Measurements from ENCODE around the gene POLA1.

POLA1 gene

GRCh38 chrX:24899391-24899790 is 205.7 kb downstream of the POLA1 start:
- no peak overlapping the region for H3K4me3 ChIP-seq (replicated peaks; ENCODE audit: insufficient read depth, low read length)
- no peak overlapping the region for H3K27ac ChIP-seq (replicated peaks)
- H3K27me3 ChIP-seq (ENCODE audit: insufficient read depth, poor library complexity, severe bottlenecking) = no peaks in the 10 kb centered on the region
- DNase-seq (ENCODE audit: low read depth in 1 of 2, low spot score in 1 of 2) = no peak
- no peak for TF ChIP-seq GABPA (IDR thresholded peaks at IDR 0.05; ENCODE audit: low read depth)
- no peak for TF ChIP-seq REST (IDR thresholded peaks at IDR 0.05; ENCODE audit: insufficient replicate concordance, low read depth)
- no peak for TF ChIP-seq POLR2AphosphoS5 (IDR thresholded peaks at IDR 0.05; ENCODE audit: low read depth)
- TF ChIP-seq CTCF (IDR thresholded peaks at IDR 0.05; ENCODE audit: insufficient read depth, low read length) = no peak
- no peak for TF ChIP-seq SPI1 (IDR thresholded peaks at IDR 0.05; ENCODE audit: borderline replicate concordance, low read depth)

GRCh38 chrX:24900234-24900633 is 206.5 kb downstream of the POLA1 start:
- H3K4me3 ChIP-seq (replicated peaks; ENCODE audit: insufficient read depth, low read length) = no peak overlapping the region
- TF ChIP-seq GABPA (IDR thresholded peaks at IDR 0.05; ENCODE audit: low read depth) (no peak), CTCF (IDR thresholded peaks at IDR 0.05; ENCODE audit: insufficient read depth, low read length) (no peak), SPI1 (IDR thresholded peaks at IDR 0.05; ENCODE audit: borderline replicate concordance, low read depth) (no peak), POLR2AphosphoS5 (IDR thresholded peaks at IDR 0.05; ENCODE audit: low read depth) (no peak)

GRCh38 chrX:24902806-24903205 is 209.1 kb downstream of the POLA1 start:
- Histone ChIP-seq H3K27me3 (ENCODE audit: insufficient read depth, poor library complexity, severe bottlenecking) (no peaks in the 10 kb centered on the region), H3K4me3 (replicated peaks; ENCODE audit: insufficient read depth, low read length) (no peak overlapping the region), H3K27ac (replicated peaks) (no peak overlapping the region)
- no peak for TF ChIP-seq GABPA (IDR thresholded peaks at IDR 0.05; ENCODE audit: low read depth)
- no peak for TF ChIP-seq CTCF (IDR thresholded peaks at IDR 0.05; ENCODE audit: insufficient read depth, low read length)
- TF ChIP-seq SPI1 (IDR thresholded peaks at IDR 0.05; ENCODE audit: borderline replicate concordance, low read depth) = no peak
- no peak for TF ChIP-seq REST (IDR thresholded peaks at IDR 0.05; ENCODE audit: insufficient replicate concordance, low read depth)
- TF ChIP-seq POLR2AphosphoS5 (IDR thresholded peaks at IDR 0.05; ENCODE audit: low read depth) = no peak
- no peak for DNase-seq (ENCODE audit: low read depth in 1 of 2, low spot score in 1 of 2)

More at GRCh38 chrX:24900234-24900633, 206.5 kb downstream of the POLA1 start:
- Histone ChIP-seq H3K27ac (replicated peaks) (no peak overlapping the region), H3K27me3 (ENCODE audit: insufficient read depth, poor library complexity, severe bottlenecking) (no peaks in the 10 kb centered on the region)
- no peak for DNase-seq (ENCODE audit: low read depth in 1 of 2, low spot score in 1 of 2)

- no peak overlapping the region for H3K27ac ChIP-seq (replicated peaks)
- no peak overlapping the region for H3K4me3 ChIP-seq (replicated peaks; ENCODE audit: insufficient read depth, low read length)
- DNase-seq (ENCODE audit: low read depth in 1 of 2, low spot score in 1 of 2) = no peak
- no peaks in the 10 kb centered on the region for H3K27me3 ChIP-seq (ENCODE audit: insufficient read depth, poor library complexity, severe bottlenecking)
- TF ChIP-seq CTCF (IDR thresholded peaks at IDR 0.05; ENCODE audit: insufficient read depth, low read length) = no peak
- TF ChIP-seq GABPA (IDR thresholded peaks at IDR 0.05; ENCODE audit: low read depth) = no peak
- no peak for TF ChIP-seq REST (IDR thresholded peaks at IDR 0.05; ENCODE audit: insufficient replicate concordance, low read depth)
- TF ChIP-seq POLR2AphosphoS5 (IDR thresholded peaks at IDR 0.05; ENCODE audit: low read depth) = no peak
- TF ChIP-seq SPI1 (IDR thresholded peaks at IDR 0.05; ENCODE audit: borderline replicate concordance, low read depth) = no peak
Observed at GRCh38 chrX:24918715-24919114, 225.0 kb downstream of the POLA1 start.

Measured in HL-60 (cell line).